Spleen (tissue), 7 donors: ENCODE results near the gene MAN1A2.

Experiments used
- POLR2A ChIP-seq, 3 donors: fragments of 450-650 bp; IDR thresholded peaks; one replicate each; pipeline ENCODE4 v1.5.1; 2017; ENCODE audit warnings: antibody characterized with exemption in 3 of 3, mild to moderate bottlenecking in 1 of 3
- TF ChIP-seq, protein P1 (sequence below), 11 experiments: fragments of 200-600 bp in 7 of 11; fragments of 450-650 bp in 4 of 11; sonication (generic) in 4 of 11; IDR thresholded peaks in 8 of 11; conservative IDR thresholded peaks in 3 of 11; 1 replicate in 7 of 11; 2 replicates in 4 of 11; pipeline versions ENCODE4 v1.4.0 to v1.8.0; 2016 to 2021; ENCODE audit warnings: antibody characterized with exemption in 11 of 11, inconsistent platforms in 4 of 11, mild to moderate bottlenecking in 1 of 11
- donor health status: DM: no; HTN: no; CAD: no; lungs with moderate emphysema.
- donor health status: DM: no; HTN: no; CAD: no.
- donor health status: DM: no; HTN: no; CAD: no.

GRCh38 chr1:117413412-117413811 is 46.2 kb downstream of the MAN1A2 start:
- TF ChIP-seq, protein P1, sequence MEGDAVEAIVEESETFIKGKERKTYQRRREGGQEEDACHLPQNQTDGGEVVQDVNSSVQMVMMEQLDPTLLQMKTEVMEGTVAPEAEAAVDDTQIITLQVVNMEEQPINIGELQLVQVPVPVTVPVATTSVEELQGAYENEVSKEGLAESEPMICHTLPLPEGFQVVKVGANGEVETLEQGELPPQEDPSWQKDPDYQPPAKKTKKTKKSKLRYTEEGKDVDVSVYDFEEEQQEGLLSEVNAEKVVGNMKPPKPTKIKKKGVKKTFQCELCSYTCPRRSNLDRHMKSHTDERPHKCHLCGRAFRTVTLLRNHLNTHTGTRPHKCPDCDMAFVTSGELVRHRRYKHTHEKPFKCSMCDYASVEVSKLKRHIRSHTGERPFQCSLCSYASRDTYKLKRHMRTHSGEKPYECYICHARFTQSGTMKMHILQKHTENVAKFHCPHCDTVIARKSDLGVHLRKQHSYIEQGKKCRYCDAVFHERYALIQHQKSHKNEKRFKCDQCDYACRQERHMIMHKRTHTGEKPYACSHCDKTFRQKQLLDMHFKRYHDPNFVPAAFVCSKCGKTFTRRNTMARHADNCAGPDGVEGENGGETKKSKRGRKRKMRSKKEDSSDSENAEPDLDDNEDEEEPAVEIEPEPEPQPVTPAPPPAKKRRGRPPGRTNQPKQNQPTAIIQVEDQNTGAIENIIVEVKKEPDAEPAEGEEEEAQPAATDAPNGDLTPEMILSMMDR (IDR thresholded peaks at IDR 0.05 in 8 of 11, conservative IDR thresholded peaks at IDR 0.05 in 3 of 11), result no peak
- TF ChIP-seq POLR2A (IDR thresholded peaks at IDR 0.05), result no peak
